ENCODE data around the gene TMEM161A. TPM values are rescaled to one million over a fixed set of nuclear protein-coding genes. Genes with fewer than 3 reads are reported as not detected.
A peak's percentile ranks its signal among the peaks of the same experiment; 100 is the strongest.
"Not testable (repeated sequence)": the region's sequence is repeated elsewhere in the genome, so short reads cannot be mapped to it uniquely, and the experiment has no call there.

TMEM161A gene
- total RNA-seq, 1 donor from 2014 or later, result 14.7 TPM

DNA sequence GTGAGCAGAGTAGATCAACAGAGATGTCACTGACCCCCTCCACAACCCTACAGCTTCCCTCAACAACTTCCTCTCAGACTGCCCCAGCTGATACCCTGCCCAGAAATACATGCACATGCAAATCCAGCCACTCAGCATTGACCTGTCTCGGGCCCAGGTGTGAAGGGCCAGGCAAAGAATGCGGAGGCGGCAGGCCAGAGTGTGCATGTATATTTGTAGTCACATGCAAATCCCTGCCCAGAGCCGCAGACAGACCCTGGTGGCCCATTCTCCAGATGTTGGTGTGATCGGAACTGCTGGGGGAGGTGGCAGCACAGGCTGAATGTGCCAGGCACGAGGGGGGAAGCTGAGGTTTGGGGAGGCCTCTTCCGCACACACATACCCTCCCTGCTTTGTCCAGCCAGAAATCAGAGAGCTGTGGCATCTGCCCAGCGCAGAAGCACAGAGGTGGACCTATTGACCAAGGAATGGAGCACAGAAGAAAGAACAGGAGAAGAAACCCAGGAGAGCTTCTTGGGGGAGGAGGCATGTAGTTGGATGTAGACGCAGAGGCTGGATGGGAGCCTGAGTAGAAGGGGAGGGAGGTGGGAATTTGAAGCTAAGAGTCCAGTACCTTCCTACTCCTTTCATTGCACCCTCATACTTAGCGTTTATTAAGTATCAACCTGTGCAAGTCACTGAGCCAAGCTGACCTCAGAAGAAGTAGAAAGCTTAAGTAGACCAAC is 17.4 kb upstream of the TMEM161A start:
- DNase-seq (ENCODE audit: low read depth in 2 of 2), result no peak

DNA sequence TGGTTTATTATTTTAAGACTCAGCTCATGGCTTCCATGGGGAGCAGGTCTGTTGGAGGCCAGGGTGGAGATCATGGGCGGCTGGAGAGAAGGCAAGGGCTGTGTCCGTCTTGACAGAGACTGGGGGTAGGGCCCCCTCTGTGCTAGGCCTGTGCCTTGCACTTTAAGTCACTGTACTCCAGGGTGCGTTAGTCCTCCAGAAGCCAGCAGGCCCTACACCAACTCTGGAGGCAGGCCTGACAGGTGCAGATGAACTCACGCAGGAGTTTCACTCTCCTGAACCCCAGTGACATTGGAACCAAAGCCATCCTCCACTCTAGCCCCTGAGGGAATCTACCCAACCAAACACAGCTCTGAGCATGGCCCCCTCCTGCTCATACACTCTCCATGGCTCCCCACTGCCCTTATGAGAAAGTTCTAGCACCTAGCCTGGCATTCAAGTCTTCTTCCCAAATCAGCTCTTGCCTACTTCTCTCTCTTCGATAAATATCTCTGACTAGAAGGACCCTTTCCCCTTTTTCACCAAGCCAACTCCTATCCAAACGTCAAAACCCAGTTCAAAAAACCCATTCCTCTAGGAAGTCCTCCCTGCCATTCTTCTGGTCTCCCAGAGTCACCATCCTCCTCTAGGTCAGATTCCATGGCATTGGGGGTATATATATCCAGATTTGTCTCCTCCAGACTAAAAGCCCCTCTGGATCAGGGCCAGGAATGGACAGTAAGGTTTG is 16.7 kb upstream of the TMEM161A start:
- no peak for DNase-seq (ENCODE audit: low read depth in 2 of 2)

DNA sequence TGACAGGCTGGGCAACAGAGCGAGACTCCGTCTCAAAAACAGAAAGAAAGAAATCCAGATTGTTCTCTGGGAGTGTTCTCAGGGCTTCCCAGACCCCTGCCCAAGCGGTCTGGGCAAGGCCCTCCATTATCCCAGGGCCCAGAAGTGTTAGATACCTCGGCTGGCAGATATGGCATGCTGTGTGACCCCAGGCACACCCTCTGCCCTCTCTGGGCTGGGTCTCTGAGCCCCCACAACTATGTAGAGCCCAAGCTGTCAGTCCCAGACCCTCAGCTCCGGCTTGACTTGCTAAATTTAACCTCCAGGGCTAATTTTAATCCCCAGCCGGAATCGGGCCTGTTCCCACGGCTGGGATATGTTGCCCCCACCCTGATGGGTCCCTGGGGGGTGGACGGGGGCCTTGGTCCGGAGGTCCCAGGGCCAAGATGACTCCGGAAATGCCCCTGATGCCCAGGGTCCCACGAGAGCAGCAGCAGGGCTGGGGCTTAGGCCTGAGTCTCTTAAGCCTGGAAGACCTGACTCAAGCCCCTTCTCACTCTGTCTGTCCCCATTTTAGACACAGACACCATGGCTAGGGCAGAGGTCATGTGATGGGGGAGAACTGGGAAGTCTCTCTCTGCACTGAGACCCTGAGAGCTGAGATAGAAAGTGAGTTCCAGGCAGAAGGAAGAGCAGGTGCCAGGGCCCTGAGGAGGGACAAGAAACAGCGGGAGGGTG is 14.5 kb upstream of the TMEM161A start:
- DNase-seq (ENCODE audit: low read depth in 2 of 2), result no peak

DNA sequence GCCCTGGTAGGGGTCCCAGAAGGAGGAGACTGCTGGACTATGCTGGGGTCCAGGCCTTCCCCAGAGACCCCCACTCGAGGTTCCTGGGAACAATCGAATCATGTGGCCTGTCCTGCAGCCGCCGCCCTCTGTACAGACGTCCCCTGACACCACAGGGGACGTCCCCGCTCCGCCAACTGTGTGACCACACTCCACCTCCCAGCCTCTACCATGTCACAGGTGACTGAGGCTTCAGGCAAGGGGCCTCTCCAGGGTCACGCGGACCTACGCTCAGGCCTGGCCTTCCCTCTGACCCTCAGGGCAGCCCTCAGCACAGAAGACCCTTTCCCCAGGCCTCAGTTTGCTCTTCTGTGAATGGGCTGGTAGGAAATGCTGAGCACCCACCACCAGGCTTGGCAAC is 13.1 kb upstream of the TMEM161A start:
- DNase-seq (ENCODE audit: low read depth in 2 of 2), result no peak

DNA sequence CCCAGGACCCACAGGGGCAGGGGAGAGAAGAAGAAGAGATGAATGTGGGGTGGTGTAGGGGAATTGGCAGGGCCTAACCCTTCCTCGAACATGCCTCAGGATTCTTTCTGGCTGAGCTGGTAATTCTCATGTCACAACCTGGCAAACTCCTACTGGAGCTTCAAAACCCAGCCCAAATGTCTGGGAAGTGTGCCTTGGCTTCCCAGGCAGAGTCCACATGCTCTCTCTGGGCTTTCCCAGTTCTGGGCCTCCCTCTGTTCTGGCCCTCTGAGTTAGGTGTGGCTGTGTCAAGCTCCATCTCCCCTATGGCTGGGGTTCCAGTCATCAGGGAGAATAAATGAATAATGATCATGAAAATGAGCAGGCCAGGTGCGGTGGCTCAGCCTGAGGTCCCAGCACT is 11.2 kb upstream of the TMEM161A start:
- no peak for DNase-seq (ENCODE audit: low read depth in 2 of 2)

DNA sequence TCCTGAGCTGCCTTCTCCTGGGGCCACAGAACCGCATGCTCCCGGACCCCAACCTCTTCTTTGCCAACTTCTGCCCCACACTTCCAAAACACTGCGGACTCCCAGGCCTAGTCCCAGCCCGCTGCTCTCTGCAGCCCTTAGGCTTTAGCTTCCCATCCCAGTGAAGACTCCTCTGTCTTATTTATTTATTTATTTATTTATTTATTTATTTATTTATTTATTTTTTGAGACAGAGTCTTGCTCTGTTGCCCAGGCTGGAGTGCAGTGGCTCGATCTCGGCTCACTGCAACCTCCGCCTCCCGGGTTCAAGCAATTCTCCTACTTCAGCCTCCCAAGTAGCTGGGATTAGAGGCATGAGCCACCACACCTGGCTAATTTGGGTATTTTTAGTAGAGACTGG is 10.2 kb upstream of the TMEM161A start:
- DNase-seq (ENCODE audit: low read depth in 2 of 2), result not testable (repeated sequence)

DNA sequence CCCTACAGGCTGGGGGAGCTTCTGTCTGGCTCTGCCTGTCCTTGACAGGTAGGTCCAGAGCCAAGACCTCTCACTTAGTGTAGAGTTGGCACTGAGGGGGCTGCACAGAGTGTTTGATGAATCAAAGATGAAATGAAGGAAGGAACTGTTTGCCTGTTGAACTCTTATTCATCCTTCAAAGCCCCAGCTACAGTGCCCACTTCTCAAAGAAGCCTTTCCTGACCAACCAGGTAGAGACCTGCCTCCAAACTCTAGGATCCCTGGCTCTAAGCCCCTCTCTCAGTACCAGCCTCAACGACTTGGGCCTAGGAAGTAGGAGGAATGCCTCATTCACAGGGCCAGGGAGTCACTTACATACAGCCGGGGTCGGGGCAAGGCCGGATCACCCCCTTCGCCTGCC is 9.1 kb upstream of the TMEM161A start:
- DNase-seq (ENCODE audit: low read depth in 2 of 2), result no peak

DNA sequence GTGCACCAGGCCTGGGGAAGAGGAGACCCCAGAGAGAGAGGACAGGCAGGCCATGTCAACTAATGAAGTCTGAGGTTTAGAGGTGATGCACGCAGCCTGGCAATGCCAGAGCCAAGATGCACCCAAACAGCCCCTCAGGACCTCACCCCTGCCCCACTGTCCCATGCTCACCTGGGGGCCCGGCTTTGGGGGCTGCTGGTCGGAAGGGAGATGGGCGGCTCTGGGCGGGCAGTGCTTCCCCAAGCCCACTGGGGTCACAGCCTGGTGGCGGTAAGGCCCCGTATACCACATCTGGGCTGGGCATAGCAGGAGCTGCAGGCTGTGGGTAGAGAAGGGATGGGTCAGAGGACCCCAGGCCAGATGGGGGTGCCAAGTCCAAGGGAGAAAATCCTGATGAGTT is 8.6 kb upstream of the TMEM161A start:
- DNase-seq (ENCODE audit: low read depth in 2 of 2), result no peak

DNA sequence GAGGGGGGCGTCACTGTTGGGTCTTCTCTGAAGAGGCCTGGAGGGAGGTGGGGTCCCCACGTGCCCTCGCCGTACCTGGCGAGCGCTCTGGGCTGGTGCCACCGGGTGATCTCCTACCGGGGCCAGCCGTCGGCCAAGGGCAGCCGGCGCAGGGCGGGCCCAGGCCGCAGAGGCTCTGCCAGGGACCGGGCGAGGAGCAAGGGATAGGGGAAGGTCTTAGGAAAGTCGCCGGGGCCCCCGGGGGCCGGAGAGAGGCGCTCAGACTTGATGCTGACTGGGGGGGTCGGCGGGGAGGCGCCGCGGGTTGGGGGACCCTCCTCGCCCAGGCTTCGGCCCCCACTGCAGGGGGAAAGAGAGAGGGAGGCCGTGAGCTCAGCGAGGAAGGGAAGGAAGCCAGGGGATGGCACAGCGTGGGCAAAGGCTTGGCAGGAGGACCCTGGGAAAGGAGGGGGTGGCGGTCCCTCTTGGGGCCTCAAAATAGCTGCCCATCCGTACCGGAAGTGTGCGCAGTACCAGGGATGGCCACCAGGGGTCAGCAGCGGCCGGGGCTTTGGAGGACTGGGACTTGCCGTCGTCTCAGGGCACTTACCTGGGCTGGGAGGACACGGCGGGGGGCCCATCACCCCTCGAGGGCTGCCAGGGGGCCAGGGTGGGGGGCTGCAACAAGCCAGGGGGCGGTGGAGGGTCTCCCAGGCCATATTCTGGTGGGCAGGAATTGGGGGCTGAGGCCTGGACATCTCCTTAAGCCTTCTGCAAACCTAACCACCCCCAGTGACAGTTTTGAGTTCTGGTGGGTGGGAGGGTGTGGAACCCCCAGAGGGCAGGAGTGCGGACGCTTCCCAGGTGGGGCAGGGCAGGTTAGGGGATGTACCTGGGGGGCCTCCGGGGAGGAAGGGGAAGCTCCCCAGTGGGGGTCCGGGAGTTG is 7.7 kb upstream of the TMEM161A start:
- DNase-seq (ENCODE audit: low read depth in 2 of 2), result peak; percentile 50 to 63

DNA sequence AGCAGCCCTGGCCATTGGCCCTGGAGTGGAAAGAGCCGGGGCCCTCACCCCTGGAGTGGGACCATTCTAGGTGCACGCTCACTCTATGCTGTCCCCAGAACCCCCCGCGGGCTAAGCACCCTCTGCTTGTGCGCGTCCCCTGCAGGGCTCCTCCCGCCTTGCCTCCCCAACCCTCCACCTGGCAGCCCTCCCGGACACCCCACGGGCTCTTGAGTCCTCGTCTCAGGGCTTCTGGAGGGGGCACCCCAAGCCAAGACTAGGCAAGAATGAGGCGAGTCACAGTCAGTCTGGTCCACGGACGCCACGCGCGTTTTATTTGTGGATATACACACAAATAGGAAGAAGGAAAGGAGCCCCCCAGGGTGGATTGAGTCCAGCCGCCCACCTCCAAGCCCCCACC is 7.0 kb upstream of the TMEM161A start:
- no peak for DNase-seq (ENCODE audit: low read depth in 2 of 2)

DNA sequence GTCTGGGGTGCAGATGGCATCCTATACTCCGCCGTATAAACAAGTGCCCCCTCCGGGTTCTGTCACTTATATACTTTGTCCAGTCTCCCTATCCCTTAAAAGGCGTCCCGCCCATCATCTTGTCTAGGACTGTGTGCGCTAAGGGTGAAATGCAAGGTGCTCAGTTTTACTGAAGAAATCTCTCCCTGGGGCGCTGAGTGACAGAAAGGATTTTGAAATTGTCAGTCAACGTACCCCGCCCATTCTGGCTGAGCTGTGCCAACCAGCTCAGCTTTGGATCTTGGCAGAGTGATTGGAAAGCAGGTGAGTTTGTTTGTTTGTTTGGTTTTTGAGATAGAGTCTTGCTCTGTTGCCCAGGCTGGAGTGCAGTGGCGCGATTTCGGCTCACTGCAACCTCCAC is 4.1 kb upstream of the TMEM161A start:
- no peak for DNase-seq (ENCODE audit: low read depth in 2 of 2)

DNA sequence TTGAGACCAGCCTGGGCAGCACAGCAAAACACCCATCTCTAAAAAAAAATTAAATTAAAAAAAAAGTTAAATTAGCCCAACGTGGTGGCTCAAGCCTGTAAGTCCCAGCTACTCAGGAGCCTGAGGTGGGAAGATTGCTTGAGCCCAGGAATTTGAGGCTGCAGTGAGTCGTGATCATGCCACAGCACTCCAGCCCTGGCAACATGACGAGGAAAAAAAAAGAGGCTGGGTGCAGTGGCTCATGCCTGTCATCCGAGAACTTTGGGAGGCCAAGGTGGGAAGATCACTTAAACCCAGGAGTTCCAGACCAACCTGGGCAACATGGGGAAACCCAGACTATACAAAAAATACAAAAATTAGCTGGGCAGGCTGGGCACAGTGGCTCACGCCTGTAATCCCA is 2.2 kb upstream of the TMEM161A start:
- no peak for DNase-seq (ENCODE audit: low read depth in 2 of 2)

DNA sequence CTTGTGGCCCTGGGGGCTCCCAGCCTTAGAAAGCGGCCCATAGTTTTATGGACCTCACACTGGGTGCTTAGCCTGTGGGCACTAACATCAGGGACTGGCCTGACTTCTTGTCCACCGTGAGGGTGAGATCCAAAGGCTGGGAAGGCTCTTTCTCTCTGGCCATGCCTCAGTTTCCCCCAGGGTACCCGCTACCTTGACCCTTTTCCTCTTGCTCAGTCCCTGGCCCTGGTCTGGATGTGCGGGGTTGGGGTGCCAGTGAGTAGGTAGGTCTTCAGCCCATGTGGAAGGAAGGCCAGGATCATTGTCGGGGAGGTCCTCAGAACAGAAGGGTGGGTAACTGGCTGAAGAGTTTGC is 1.6 kb upstream of the TMEM161A start:
- DNase-seq (ENCODE audit: low read depth in 2 of 2), result no peak

DNA sequence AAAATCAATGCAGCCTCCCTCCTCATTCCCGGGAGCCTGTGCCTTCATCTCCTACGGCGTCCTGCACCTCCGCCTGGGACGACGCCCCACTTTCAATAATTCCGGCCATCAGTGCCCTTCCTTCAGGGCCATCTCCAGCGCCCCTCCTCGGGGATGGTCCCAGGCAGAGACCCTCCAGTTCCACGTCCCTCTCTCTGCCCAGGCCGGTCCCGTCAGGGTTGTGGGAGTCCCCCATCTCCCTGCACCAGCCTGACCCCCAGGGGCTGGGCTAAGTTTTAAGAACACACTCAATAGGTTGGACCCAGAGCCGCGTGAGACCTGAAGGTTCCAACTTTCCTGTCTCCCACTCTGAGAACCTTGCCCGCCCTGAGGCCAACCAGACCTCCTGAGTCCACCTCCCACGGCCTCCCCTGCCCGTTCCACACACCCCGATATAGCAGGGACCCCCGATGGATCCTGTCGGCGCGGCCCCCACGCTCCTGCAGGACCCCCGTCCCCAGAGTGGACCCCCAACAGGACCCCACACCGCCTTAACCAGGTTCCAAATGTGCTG is 646 bp downstream of the TMEM161A start:
- DNase-seq (ENCODE audit: low read depth in 2 of 2), result no peak

DNA sequence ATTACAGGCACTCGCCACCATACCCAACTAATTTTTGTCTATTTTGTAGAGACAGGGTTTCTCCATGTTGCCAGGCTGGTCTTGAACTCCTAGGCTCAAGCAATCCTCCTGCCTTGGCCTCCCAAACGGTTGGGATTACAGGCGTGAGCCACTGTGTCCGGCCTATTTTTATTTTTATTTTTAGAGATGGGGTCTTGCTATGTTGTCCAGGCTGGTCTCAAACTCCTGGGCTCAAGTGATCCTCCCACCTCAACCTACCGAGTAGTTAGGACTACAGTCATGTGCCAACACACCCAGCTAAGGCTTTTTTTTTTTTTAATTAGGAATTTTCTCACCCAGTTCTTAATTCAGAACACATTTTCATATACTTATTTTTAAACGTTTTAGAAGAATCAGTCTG is 2.6 kb downstream of the TMEM161A start:
- DNase-seq (ENCODE audit: low read depth in 2 of 2), result not testable (repeated sequence)

DNA sequence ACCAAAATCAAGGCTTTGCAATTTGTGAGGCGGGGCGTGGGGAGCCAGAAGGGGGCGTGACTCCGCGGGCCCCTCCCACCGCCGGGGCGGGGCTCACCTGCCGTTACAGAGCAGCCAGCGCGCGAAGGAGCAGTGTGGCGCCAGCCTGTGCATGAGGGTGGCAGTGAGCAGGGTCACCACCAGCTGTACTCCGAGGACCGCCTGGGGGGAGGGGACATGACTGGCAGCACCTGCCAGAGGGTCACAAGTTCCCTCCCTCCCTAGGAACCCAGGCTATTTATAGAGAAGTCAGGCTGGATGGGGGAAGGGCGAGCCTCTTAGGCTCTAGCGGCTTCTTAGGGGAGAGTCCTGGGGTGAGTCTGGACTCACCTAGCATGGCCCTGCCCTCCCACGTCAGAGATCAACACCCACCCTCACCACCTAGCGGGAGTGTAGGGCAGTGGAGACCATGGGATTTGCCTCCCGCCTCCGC is 3.6 kb downstream of the TMEM161A start:
- DNase-seq (ENCODE audit: low read depth in 2 of 2), result no peak

DNA sequence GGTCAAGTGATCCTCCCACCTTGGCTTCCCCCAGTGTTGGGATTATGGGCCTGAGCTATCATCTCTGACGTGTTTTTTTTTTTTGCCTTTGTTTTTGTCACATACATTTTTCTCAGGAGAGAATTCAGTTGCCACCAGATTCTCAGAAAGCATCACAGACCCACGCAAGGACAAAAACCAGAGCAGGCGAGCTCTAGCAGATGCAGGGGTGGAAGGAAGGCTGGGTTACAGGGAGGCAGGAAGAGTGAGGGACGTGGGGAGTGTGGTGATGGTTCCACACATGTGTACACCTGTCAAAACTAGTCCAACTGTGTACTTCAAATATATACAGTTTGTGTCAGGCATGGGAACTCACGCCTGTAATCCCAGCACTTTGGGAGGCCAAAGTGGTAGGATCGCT is 4.3 kb downstream of the TMEM161A start:
- DNase-seq (ENCODE audit: low read depth in 2 of 2), result no peak

DNA sequence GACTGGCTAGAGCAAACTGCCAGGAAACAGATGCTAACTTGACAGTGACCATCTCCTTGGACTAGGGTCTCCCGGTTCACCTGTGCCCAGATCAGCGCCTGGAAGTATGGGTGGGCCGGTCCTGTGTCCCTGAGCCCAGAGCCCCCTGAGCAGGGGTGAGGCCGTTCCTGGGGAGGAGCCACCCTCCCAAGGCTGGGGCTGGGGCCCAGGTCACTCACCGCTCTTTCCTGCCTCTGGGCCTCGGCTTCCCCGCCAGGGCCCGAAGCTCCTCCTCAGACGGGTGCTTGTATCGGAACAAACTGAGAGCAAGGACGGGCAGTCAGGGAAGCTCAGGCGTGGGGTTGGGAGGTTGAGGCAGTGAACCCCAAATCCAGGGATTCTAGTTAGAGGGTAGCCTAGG is 5.4 kb downstream of the TMEM161A start:
- DNase-seq (ENCODE audit: low read depth in 2 of 2), result no peak

DNA sequence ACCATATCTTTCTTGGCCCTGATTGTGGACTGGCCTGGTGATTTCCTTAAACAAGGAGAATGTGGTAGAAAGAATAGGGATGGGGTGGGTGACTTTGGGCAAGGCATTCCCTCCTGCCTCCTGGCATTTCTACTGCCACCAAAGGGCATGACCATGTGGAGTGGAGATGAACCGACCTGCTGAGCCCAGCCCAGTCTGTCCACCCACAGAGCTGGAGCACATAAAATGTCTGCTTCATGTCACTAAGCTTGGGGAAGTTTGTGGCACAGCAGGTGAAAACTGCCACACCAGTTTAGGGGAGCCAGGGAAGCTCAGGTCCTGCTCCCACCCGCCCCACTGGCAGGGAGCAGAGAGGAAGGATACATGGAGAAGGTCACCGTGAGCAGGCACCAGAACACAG is 6.3 kb downstream of the TMEM161A start:
- DNase-seq (ENCODE audit: low read depth in 2 of 2), result no peak

DNA sequence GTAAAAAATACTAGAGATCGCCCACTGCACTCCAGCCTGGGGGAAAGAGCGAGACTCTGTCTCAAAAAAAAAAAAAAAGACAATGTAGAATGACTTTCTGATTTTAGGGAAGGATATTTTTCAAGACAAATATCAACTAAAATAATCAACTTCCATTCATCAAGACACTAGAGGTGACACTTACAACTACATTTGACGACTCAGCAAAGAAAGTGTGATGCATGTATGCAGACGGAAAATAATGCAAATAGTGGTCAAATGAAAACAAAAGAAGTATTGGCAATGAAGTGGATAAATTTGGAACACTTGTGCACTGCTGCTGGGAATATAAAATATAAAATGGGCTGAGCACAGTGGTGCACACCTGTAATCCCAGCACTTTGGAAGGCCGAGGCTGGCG is 12.2 kb downstream of the TMEM161A start:
- DNase-seq (ENCODE audit: low read depth in 2 of 2), result no peak

DNA sequence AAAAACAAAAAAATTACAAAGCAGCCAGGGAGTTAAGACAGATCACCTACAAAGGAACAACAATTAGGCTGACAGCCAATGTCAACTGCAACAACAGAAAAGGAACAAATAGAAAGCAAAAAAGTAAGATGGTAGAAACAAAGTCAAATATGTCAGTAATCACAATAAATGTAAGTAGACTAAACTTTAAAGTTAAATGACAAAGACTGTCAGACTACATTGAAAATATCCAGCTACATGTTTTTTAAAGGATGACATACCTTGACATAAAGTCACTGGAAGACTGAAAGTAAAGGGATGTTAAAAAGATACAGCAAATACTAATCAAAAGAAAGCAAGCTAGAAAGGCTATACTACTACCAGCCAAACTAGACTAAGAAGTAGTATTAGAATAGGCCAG is 14.9 kb downstream of the TMEM161A start:
- DNase-seq (ENCODE audit: low read depth in 2 of 2), result no peak

All from lung microvascular endothelial cell (primary cell).